Ishikawa (cell line): ENCODE measurements around the gene PELI2.

Experiments
- CEBPB ChIP-seq: IDR thresholded peaks from 2 replicates; pipeline ENCODE4 v1.6.1; 2012
- CREB1 ChIP-seq: IDR thresholded peaks from 2 replicates; pipeline ENCODE4 v1.6.1; 2012; ENCODE audit warnings: low read depth
- EGR1 ChIP-seq: IDR thresholded peaks from 2 replicates; pipeline ENCODE4 v1.6.1; 2012
- EP300 ChIP-seq: IDR thresholded peaks from 2 replicates; pipeline ENCODE4 v1.6.1; 2012; ENCODE audit warnings: borderline replicate concordance
- FOXM1 ChIP-seq: IDR thresholded peaks from 2 replicates; pipeline ENCODE4 v1.6.1; 2012; ENCODE audit warnings: low read depth, borderline replicate concordance
- NFIC ChIP-seq: IDR thresholded peaks from 2 replicates; pipeline ENCODE4 v1.6.1; 2012
- RAD21 ChIP-seq: IDR thresholded peaks from 2 replicates; pipeline ENCODE4 v1.6.1; 2012; ENCODE audit warnings: low read depth
- TAF1 ChIP-seq: IDR thresholded peaks from 2 replicates; pipeline ENCODE4 v1.6.1; 2012; ENCODE audit warnings: low read depth, mild to moderate bottlenecking
- TCF12 ChIP-seq: IDR thresholded peaks from 2 replicates; pipeline ENCODE4 v1.6.1; 2012; ENCODE audit warnings: low read depth
- TEAD4 ChIP-seq: IDR thresholded peaks from 2 replicates; pipeline ENCODE4 v1.6.1; 2012
- YY1 ChIP-seq: IDR thresholded peaks from 2 replicates; pipeline ENCODE4 v1.6.1; 2012; ENCODE audit warnings: low read depth
- ZBTB7A ChIP-seq: IDR thresholded peaks from 2 replicates; pipeline ENCODE4 v1.6.1; 2012; ENCODE audit warnings: low read depth
- TF ChIP-seq, protein P1 (sequence below): IDR thresholded peaks from 2 replicates; pipeline ENCODE4 v1.6.1; 2012
- TF ChIP-seq, protein P2 (sequence below): IDR thresholded peaks from 2 replicates; pipeline ENCODE4 v1.6.1; 2012; ENCODE audit warnings: low read depth, mild to moderate bottlenecking
- TF ChIP-seq, protein P3 (sequence below): IDR thresholded peaks from 2 replicates; pipeline ENCODE4 v1.6.1; 2012

Gene PELI2

DNA sequence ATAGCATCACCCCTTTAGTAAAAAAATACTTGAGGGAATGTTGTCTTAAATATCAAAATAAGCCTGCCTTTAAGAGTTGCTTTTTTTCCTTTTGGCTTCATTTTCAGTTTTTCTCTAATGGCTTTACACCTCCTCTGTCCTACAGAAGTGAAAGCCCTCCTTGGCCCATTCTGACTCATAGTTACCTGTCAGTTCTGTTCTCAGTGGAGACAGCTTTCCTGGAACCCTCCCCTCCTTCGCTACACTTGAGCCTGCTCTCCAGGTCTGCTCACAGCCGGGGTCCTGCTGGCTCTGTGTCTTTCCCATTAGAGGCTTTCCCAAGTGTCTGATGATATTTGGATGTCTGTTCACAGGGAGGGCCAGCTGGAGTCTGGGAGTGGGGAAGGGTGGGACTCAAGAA, 84.0 kb downstream of the PELI2 start:
- TF ChIP-seq NFIC (no peak), ZBTB7A (no peak), TEAD4 (no peak), TCF12 (no peak), CEBPB (no peak), CREB1 (no peak), EP300 (no peak), FOXM1 (no peak), EGR1 (no peak), YY1 (no peak), RAD21 (no peak), TAF1 (no peak)
- TF ChIP-seq, protein P1, sequence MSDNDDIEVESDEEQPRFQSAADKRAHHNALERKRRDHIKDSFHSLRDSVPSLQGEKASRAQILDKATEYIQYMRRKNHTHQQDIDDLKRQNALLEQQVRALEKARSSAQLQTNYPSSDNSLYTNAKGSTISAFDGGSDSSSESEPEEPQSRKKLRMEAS, result no peak
- TF ChIP-seq, protein P2, sequence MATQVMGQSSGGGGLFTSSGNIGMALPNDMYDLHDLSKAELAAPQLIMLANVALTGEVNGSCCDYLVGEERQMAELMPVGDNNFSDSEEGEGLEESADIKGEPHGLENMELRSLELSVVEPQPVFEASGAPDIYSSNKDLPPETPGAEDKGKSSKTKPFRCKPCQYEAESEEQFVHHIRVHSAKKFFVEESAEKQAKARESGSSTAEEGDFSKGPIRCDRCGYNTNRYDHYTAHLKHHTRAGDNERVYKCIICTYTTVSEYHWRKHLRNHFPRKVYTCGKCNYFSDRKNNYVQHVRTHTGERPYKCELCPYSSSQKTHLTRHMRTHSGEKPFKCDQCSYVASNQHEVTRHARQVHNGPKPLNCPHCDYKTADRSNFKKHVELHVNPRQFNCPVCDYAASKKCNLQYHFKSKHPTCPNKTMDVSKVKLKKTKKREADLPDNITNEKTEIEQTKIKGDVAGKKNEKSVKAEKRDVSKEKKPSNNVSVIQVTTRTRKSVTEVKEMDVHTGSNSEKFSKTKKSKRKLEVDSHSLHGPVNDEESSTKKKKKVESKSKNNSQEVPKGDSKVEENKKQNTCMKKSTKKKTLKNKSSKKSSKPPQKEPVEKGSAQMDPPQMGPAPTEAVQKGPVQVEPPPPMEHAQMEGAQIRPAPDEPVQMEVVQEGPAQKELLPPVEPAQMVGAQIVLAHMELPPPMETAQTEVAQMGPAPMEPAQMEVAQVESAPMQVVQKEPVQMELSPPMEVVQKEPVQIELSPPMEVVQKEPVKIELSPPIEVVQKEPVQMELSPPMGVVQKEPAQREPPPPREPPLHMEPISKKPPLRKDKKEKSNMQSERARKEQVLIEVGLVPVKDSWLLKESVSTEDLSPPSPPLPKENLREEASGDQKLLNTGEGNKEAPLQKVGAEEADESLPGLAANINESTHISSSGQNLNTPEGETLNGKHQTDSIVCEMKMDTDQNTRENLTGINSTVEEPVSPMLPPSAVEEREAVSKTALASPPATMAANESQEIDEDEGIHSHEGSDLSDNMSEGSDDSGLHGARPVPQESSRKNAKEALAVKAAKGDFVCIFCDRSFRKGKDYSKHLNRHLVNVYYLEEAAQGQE, result no peak
- TF ChIP-seq, protein P3, sequence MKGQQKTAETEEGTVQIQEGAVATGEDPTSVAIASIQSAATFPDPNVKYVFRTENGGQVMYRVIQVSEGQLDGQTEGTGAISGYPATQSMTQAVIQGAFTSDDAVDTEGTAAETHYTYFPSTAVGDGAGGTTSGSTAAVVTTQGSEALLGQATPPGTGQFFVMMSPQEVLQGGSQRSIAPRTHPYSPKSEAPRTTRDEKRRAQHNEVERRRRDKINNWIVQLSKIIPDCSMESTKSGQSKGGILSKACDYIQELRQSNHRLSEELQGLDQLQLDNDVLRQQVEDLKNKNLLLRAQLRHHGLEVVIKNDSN, result no peak

DNA sequence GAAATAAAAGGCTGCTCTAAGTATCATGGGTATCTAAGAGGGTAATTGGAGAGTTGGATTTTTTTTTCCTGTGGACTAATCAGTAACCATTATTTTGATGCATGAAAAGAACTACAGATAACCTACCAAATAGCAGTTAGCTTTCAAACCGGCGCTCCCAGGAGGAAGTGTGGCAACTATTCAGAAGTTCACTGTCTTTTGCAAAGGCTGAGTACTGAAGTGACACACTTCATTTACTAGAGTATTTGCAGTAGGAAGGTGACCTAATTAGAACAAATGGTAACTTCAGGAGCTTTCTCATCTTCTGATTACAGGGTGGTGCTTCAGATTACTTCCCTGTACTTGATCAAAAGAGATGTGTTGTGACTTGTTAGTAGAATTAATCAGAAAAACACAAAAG, 87.7 kb downstream of the PELI2 start:
- TF ChIP-seq RAD21, result no peak
- no peak for TF ChIP-seq CREB1
- no peak for TF ChIP-seq TAF1

DNA sequence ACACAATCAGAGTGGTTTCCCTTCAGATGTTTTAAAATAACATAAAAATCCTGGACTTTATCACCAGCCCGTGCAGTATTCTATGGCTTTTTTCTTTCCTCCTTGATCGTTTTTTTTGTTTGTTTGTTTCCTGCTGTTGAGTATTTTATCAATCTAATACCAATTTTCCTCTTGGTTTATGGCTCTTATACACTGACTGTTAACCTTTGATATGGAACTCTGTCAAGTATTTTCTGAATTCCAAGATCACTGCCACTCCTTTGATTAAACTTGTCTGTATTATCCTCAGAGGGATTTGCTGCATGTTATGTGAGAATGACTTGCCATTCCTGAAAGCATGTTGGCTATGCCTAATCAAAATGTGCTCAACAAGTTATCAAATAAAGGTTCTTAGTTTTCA, 88.4 kb downstream of the PELI2 start:
- TF ChIP-seq CREB1 (no peak), ZBTB7A (no peak), EP300 (no peak), EGR1 (no peak), NFIC (no peak), TAF1 (no peak), TCF12 (no peak), YY1 (no peak), RAD21 (no peak)
- TF ChIP-seq, protein P2, result no peak
- TF ChIP-seq, protein P3, result no peak

DNA sequence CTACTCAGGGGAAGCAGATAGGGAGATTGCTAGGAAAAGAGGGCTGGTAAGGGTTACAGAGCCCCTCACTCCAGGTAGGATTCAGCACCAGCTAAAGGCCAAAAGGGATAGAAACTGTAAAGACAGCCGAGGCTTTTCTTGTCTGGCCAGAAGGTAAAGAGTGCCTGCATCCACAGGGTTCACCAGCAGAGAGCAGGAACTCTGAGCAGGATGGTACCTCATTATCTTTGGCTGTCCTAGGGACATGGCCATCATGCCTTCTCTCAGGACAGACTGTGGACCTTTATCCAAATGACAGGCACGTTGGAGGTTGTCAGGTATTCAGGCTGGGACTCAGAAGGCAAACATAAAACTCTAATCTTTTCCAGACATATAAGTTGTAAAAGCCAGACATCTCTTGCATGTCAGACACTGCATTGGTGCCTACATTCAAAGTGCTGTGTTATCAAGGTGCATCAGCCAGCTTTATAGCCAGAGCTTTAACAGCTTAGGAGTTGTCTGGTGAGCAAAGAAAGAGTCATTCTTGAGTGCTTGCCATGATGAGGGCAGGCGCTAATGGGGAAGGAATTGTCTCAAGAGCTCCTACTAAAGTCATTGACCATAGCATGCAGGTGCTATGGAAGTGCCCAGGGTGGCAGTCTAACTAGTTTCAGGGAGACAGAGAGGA, 89.5 kb downstream of the PELI2 start:
- no peak for TF ChIP-seq EGR1
- TF ChIP-seq CEBPB, result no peak
- TF ChIP-seq YY1, result no peak
- TF ChIP-seq CREB1, result no peak
- TF ChIP-seq, protein P2, result no peak
- TF ChIP-seq TEAD4, result no peak
- TF ChIP-seq FOXM1, result no peak
- TF ChIP-seq, protein P1, result no peak
- no peak for TF ChIP-seq NFIC
- no peak for TF ChIP-seq EP300
- no peak for TF ChIP-seq RAD21
- no peak for TF ChIP-seq TCF12
- TF ChIP-seq, protein P3, result no peak
- no peak for TF ChIP-seq TAF1
- TF ChIP-seq ZBTB7A, result no peak
